Right lobe of liver (tissue), 4 donors: ENCODE data around the gene KIF14.

Source experiments
- CTCF ChIP-seq, 4 donors: fragments of 200-600 bp in 3 of 4; fragments of 450-650 bp in 1 of 4; IDR thresholded peaks; one replicate each; pipeline versions ENCODE4 v1.5.1 to v1.8.0; 2016 to 2022; ENCODE audit warnings: antibody characterized with exemption in 4 of 4, mild to moderate bottlenecking in 2 of 4
- POLR2A ChIP-seq: fragments of 450-650 bp; IDR thresholded peaks from one replicate; pipeline ENCODE4 v1.6.1; 2017; ENCODE audit warnings: antibody characterized with exemption, mild to moderate bottlenecking
- donor health status: DM: no; HTN: no; CAD: no.
- donor health status: DM: no; HTN: no; CAD: no.
- donor health status: DM: no; HTN: yes; CAD: no.

GRCh38 chr1:200547386-200547785, 73.2 kb downstream of the KIF14 start:
- TF ChIP-seq CTCF (IDR thresholded peaks at IDR 0.05) (no peak), POLR2A (no peak)
